Neuronal stem cell (in vitro differentiated cells): Measurements from ENCODE around the gene MFAP1.
"Not testable (repeated sequence)": the region's sequence is repeated elsewhere in the genome, so short reads cannot be mapped to it uniquely, and the experiment has no call there.

Source experiments
- DNase-seq: peaks from one replicate; pipeline ENCODE4 v3.0.0-alpha.2; 2013; ENCODE audit warnings: low spot score
- H2AFZ ChIP-seq: one replicate; pipeline ENCODE4 v1.6.1; 2013; ENCODE audit warnings: mild to moderate bottlenecking, low read length, inconsistent platforms
- H2AK5ac ChIP-seq: 2 replicates; pipeline ENCODE4 v1.6.1; 2013; ENCODE audit warnings: low read depth, mild to moderate bottlenecking, inconsistent platforms, low read length, moderate library complexity, mixed read lengths
- H2BK120ac ChIP-seq: 2 replicates; pipeline ENCODE4 v1.6.1; 2013; ENCODE audit warnings: low read depth, mild to moderate bottlenecking, inconsistent platforms, low read length, moderate library complexity, mixed read lengths
- H2BK12ac ChIP-seq: one replicate; pipeline ENCODE4 v1.6.1; 2013; ENCODE audit warnings: low read length, inconsistent platforms
- H2BK15ac ChIP-seq: 2 replicates; pipeline ENCODE4 v1.6.1; 2013; ENCODE audit warnings: mild to moderate bottlenecking, low read length, inconsistent platforms, mixed read lengths
- H2BK5ac ChIP-seq: one replicate; pipeline ENCODE4 v1.6.1; 2013; ENCODE audit warnings: inconsistent platforms, mild to moderate bottlenecking, low read length, moderate library complexity
- H3K14ac ChIP-seq: one replicate; pipeline ENCODE4 v1.6.1; 2013; ENCODE audit warnings: low read length, inconsistent platforms
- H3K18ac ChIP-seq: 2 replicates; pipeline ENCODE4 v1.6.1; 2013; ENCODE audit warnings: low read length, inconsistent platforms
- H3K23ac ChIP-seq: 2 replicates; pipeline ENCODE4 v1.6.1; 2013; ENCODE audit warnings: low read depth, mild to moderate bottlenecking, mixed read lengths, low read length, inconsistent platforms; ENCODE audit not compliant: poor library complexity
- H3K27ac ChIP-seq: replicated peaks from 3 replicates; pipeline ENCODE4 v1.5.1; 2013; ENCODE audit warnings: low read length, inconsistent platforms
- H3K27me3 ChIP-seq, 3 experiments: 2 replicates each; pipeline ENCODE4 v1.6.1; 2013; ENCODE audit warnings: low read length in 3 of 3, mild to moderate bottlenecking in 2 of 3, inconsistent platforms in 1 of 3, low read depth in 1 of 3, mixed read lengths in 1 of 3, moderate library complexity in 1 of 3; ENCODE audit not compliant: control insufficient read depth in 3 of 3, insufficient read depth in 3 of 3
- H3K36me3 ChIP-seq, 2 donors: replicated peaks in 1 of 2; 2 replicates each; pipeline ENCODE4 v1.6.1; 2013; ENCODE audit warnings: low read length in 2 of 2; ENCODE audit not compliant: control insufficient read depth in 2 of 2, insufficient read depth in 2 of 2
- H3K4ac ChIP-seq: 2 replicates; pipeline ENCODE4 v1.6.1; 2013; ENCODE audit warnings: inconsistent platforms, mild to moderate bottlenecking, low read length, moderate library complexity
- H3K4me1 ChIP-seq, 2 donors: 1 replicate in 1 of 2; 2 replicates in 1 of 2; pipeline ENCODE4 v1.6.1; 2013; ENCODE audit warnings: low read length in 2 of 2, low read depth in 1 of 2; ENCODE audit not compliant: control insufficient read depth in 2 of 2, insufficient read depth in 1 of 2
- H3K4me2 ChIP-seq: one replicate; pipeline ENCODE4 v1.6.1; 2013; ENCODE audit warnings: mild to moderate bottlenecking, low read length, inconsistent platforms; ENCODE audit not compliant: insufficient read depth, poor library complexity, severe bottlenecking
- H3K4me3 ChIP-seq, 2 donors: 2 replicates each; pipeline ENCODE4 v1.5.1; 2013; ENCODE audit warnings: low read length in 2 of 2, mild to moderate bottlenecking in 2 of 2, inconsistent platforms in 1 of 2, moderate library complexity in 1 of 2
- H3K79me1 ChIP-seq: one replicate; pipeline ENCODE4 v1.6.1; 2013; ENCODE audit warnings: low read depth, mild to moderate bottlenecking, inconsistent platforms, low read length, moderate library complexity
- H3K9ac ChIP-seq: one replicate; pipeline ENCODE4 v1.6.1; 2013; ENCODE audit warnings: mild to moderate bottlenecking, low read depth, low read length, inconsistent platforms; ENCODE audit not compliant: poor library complexity
- H3K9me3 ChIP-seq, 2 donors: replicated peaks in 1 of 2; 2 replicates each; pipeline versions ENCODE3 to v1.6.1; 2013; ENCODE audit warnings: low read length in 2 of 2, mild to moderate bottlenecking in 2 of 2, inconsistent platforms in 1 of 2, low read depth in 1 of 2, mixed read lengths in 1 of 2, moderate library complexity in 1 of 2; ENCODE audit not compliant: control insufficient read depth in 2 of 2, insufficient read depth in 1 of 2
- H4K8ac ChIP-seq: one replicate; pipeline ENCODE4 v1.6.1; 2013; ENCODE audit warnings: low read depth, mild to moderate bottlenecking, inconsistent platforms, low read length, moderate library complexity
- H4K91ac ChIP-seq: one replicate; pipeline ENCODE4 v1.6.1; 2013; ENCODE audit warnings: low read length, low read depth, mild to moderate bottlenecking, inconsistent platforms; ENCODE audit not compliant: poor library complexity
- WGBS, 2 donors: extraction: QIAGEN DNeasy Blood & Tissue Kit; methylation state at CpG; one replicate each; pipeline ENCODE4 v1.1.7; 2013; ENCODE audit warnings: missing lambda C conversion rate in 2 of 2, mixed read lengths in 1 of 2; ENCODE audit not compliant: insufficient read length in 2 of 2, insufficient replicate concordance in 1 of 2; ENCODE audit errors: extremely low coverage in 2 of 2; 5-methylcytosine and 5-hydroxymethylcytosine counted together

Gene MFAP1

DNA sequence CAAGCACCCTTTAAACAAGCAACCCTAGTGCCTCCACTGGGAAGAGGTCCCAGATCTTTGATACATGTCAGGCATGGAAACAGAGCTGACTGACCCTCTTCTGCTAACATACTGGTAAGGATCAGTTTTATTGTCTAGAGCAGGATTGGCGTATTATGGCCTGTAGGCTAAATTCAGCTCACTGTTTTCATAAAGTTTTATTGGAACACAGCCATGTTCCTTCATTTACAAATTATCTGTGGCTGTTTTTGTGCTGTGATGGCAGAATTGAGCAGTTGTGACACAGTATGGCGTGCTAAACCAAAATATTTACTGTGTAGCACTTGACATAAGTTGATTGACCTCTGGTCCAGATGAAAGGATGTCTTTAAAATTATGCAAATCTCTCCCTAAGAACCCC lies 47.3 kb upstream of the MFAP1 start:
- Histone ChIP-seq H3K4me2 (no peak overlapping the region), H3K27ac (no peak overlapping the region), H2BK12ac (no peak overlapping the region), H3K27me3 (no peaks in the 10 kb centered on the region), H3K36me3 (peaks cover 7 to 76% of the 10 kb centered on the region in 2 donors), H3K9me3 (no peaks in the 10 kb centered on the region), H4K91ac (no peak overlapping the region), H2BK15ac (no peak overlapping the region), H3K9ac (no peak overlapping the region), H3K18ac (no peak overlapping the region), H4K8ac (no peak overlapping the region), H2BK5ac (no peak overlapping the region), H3K14ac (no peak overlapping the region), H2AK5ac (no peak overlapping the region), H3K79me1 (no peaks in the 10 kb centered on the region), H2BK120ac (no peak overlapping the region), H3K4me3 (no peak overlapping the region), H2AFZ (no peak overlapping the region), H3K4ac (no peak overlapping the region), H3K4me1 (no peaks in the 10 kb centered on the region), H3K23ac (no peak overlapping the region)
- DNase-seq = no peak
- no CpG with 5 or more reads among the region's 2 CpGs for WGBS, 2 donors

GRCh38 chr15:43868406-43868805 lies 43.9 kb upstream of the MFAP1 start:
- H3K36me3 ChIP-seq = peaks cover 3 to 68% of the 10 kb centered on the region in 2 donors
- H3K4ac ChIP-seq = no peak overlapping the region
- no peak overlapping the region for H2BK120ac ChIP-seq
- no peak overlapping the region for H3K18ac ChIP-seq
- no peak overlapping the region for H3K4me3 ChIP-seq
- no peak overlapping the region for H3K23ac ChIP-seq
- no peak overlapping the region for H2BK15ac ChIP-seq
- no peak overlapping the region for H3K9ac ChIP-seq
- H3K79me1 ChIP-seq = no peaks in the 10 kb centered on the region
- H4K91ac ChIP-seq = no peak overlapping the region
- no peak overlapping the region for H2BK12ac ChIP-seq
- H3K27me3 ChIP-seq = no peaks in the 10 kb centered on the region
- no peak overlapping the region for H4K8ac ChIP-seq
- no peak for DNase-seq
- no CpG with 5 or more reads among the region's 2 CpGs for WGBS, 2 donors
- H3K27ac ChIP-seq = no peak overlapping the region
- no peak overlapping the region for H2BK5ac ChIP-seq
- no peak overlapping the region for H2AFZ ChIP-seq
- H3K4me2 ChIP-seq = no peak overlapping the region
- no peak overlapping the region for H2AK5ac ChIP-seq
- no peak overlapping the region for H3K14ac ChIP-seq
- no peaks in the 10 kb centered on the region for H3K4me1 ChIP-seq
- no peaks in the 10 kb centered on the region for H3K9me3 ChIP-seq

DNA sequence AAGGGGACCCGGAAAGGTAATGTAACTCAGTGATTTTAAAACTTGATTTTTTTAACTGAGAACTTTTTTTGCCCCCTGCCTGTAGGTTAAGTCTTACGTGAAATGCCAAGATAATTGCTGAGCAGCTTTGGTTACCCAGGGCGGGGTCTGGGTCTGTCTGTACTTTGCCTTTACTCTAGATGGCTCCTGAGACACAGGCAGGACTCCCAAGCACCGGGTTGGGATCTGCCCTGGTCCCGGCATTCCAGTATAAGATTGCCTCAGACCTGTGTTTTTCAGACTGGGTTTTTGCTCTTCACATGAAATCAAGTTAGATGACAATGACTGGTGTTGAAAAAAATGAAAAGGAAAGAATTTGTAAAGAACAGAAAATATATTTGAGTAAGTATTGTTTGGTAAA lies 42.6 kb upstream of the MFAP1 start:
- no CpG with 5 or more reads among the region's 5 CpGs for WGBS, 2 donors
- H2BK120ac ChIP-seq = no peak overlapping the region
- no peaks in the 10 kb centered on the region for H3K4me1 ChIP-seq
- DNase-seq = no peak
- H3K36me3 ChIP-seq = peaks cover 3 to 66% of the 10 kb centered on the region in 2 donors
- H3K14ac ChIP-seq = no peak overlapping the region
- H3K9me3 ChIP-seq = no peaks in the 10 kb centered on the region
- no peak overlapping the region for H3K4me3 ChIP-seq
- no peak overlapping the region for H3K9ac ChIP-seq
- H3K18ac ChIP-seq = no peak overlapping the region
- no peak overlapping the region for H2AFZ ChIP-seq
- no peak overlapping the region for H4K91ac ChIP-seq
- H3K79me1 ChIP-seq = no peaks in the 10 kb centered on the region
- no peak overlapping the region for H3K4me2 ChIP-seq
- no peak overlapping the region for H2BK15ac ChIP-seq
- H2BK5ac ChIP-seq = no peak overlapping the region
- no peak overlapping the region for H2AK5ac ChIP-seq
- H3K23ac ChIP-seq = no peak overlapping the region
- H3K27me3 ChIP-seq = no peaks in the 10 kb centered on the region
- H4K8ac ChIP-seq = no peak overlapping the region
- no peak overlapping the region for H3K27ac ChIP-seq
- H3K4ac ChIP-seq = no peak overlapping the region
- no peak overlapping the region for H2BK12ac ChIP-seq

DNA sequence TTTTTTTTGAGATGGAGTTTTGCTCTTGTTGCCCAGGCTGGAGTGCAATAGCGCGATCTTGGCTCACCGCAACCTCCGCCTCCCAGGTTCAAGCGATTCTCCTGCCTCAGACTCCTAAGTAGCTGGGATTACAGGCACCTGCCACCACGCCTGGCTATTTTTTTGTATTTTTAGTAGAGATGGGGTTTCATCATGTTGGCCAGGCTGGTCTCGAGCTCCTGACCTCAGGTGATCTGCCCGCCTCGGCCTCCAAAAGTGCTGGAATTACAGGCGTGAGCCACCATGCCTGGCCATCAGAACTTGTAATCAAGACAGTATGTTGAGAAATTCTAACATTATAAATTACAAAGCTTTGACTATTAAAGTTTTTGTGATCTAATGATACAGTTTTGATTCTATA lies 42.1 kb upstream of the MFAP1 start:
- not testable (repeated sequence) for H2AFZ ChIP-seq, H3K4ac ChIP-seq, H3K23ac ChIP-seq, H3K27me3 ChIP-seq, H3K4me3 ChIP-seq, H2BK12ac ChIP-seq, H3K27ac ChIP-seq, H4K91ac ChIP-seq, H3K14ac ChIP-seq, DNase-seq, H4K8ac ChIP-seq, H3K18ac ChIP-seq, H3K4me2 ChIP-seq, H2BK5ac ChIP-seq, H3K9ac ChIP-seq, H2BK120ac ChIP-seq, H3K79me1 ChIP-seq, H3K9me3 ChIP-seq, H2AK5ac ChIP-seq, H3K4me1 ChIP-seq, H2BK15ac ChIP-seq
- peaks cover 3 to 66% of the 10 kb centered on the region in 2 donors for H3K36me3 ChIP-seq
- WGBS, 2 donors = no CpG with 5 or more reads among the region's 10 CpGs
